Posterior vena cava (tissue), 2 donors: ENCODE results near the gene IRX1. TPM values are rescaled to one million over a fixed set of nuclear protein-coding genes. Genes with fewer than 3 reads are reported as not detected.

Experiments
- DNase-seq: peaks from one replicate; pipeline ENCODE4 v3.0.0-alpha.2; 2020; ENCODE audit warnings: low spot score
- intact Hi-C, 2 donors: fragments of 100-400 bp; cut with DNase I; formaldehyde crosslinking; loops; one replicate each; pipeline versions ENCODE4 v1.14.1 to v1.14.2; 2022 to 2023
- total RNA-seq, 2 donors: library from RNA; stranded (reverse); fragmentation: NEBNext Ultra II Directional; extraction: Animal tissue kit (Norgen Biotek cat#: 25700); gene quantifications; one replicate each; pipeline ENCODE4 v1.2.1, GENCODE V29; 2021
- donor health status: DM: yes; HTN: yes; CAD: no.
- donor health status: DM: yes; HTN: yes; CAD: no.

The IRX1 gene
- total RNA-seq, 2 donors from 2014 or later: 0.14 TPM; not detected in 1

DNA sequence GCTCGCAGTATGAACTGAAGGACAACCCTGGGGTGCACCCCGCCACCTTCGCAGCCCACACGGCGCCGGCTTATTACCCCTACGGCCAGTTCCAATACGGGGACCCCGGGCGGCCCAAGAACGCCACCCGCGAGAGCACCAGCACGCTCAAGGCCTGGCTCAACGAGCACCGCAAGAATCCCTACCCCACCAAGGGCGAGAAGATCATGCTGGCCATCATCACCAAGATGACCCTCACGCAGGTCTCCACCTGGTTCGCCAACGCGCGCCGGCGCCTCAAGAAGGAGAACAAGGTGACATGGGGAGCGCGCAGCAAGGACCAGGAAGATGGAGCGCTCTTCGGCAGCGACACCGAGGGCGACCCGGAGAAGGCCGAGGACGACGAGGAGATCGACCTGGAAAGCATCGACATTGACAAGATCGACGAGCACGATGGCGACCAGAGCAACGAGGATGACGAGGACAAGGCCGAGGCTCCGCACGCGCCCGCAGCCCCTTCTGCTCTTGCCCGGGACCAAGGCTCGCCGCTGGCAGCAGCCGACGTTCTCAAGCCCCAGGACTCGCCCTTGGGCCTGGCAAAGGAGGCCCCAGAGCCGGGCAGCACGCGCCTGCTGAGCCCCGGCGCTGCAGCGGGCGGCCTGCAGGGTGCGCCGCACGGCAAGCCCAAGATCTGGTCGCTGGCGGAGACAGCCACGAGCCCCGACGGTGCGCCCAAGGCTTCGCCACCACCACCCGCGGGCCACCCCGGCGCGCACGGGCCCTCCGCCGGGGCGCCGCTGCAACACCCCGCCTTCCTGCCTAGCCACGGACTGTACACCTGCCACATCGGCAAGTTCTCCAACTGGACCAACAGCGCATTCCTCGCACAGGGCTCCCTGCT, 3.8 kb downstream of the IRX1 start:
- intact Hi-C loops: no loop called here
- DNase-seq: no peak

DNA sequence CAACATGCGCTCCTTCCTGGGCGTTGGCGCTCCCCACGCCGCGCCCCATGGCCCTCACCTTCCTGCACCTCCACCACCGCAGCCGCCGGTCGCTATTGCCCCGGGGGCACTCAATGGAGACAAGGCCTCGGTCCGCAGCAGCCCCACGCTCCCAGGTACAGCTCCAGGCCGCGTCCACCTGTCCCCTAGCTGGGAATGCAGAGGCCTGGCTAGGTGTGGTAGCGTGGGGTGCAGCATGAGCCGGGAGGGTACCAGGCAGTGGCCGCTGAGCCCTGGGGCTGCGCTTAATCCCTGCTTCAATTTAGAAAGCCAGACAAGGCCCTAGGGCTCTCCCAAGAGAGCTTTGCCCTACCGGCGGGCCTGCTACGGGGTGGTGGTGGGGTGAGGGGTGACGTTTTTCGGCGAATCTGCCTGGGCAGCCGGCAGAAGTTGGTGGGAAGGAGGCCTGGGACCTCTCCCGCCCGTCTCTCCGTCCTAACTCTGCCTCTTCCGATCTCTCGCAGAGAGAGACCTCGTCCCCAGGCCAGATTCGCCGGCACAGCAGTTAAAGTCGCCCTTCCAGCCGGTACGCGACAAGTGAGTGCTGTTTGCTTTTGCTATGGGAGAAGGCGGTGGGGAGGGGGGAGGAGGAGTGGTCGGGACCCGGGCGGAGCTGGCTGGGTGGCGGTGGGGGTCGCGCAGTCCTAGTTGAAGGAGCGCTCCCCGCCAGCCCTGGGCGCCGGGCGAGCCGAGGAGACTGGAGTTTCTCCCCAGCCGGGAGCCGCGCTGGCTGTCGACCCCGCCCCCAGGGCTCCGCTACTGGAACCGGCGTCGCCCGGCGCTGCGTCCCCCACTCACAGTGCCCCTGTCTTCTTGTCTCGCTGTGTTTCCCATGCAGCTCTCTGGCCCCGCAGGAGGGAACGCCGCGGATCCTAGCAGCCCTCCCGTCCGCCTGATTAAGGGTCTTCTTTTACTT, 4.8 kb downstream of the IRX1 start:
- intact Hi-C loops: no loop called here
- DNase-seq: peak; percentile 81

DNA sequence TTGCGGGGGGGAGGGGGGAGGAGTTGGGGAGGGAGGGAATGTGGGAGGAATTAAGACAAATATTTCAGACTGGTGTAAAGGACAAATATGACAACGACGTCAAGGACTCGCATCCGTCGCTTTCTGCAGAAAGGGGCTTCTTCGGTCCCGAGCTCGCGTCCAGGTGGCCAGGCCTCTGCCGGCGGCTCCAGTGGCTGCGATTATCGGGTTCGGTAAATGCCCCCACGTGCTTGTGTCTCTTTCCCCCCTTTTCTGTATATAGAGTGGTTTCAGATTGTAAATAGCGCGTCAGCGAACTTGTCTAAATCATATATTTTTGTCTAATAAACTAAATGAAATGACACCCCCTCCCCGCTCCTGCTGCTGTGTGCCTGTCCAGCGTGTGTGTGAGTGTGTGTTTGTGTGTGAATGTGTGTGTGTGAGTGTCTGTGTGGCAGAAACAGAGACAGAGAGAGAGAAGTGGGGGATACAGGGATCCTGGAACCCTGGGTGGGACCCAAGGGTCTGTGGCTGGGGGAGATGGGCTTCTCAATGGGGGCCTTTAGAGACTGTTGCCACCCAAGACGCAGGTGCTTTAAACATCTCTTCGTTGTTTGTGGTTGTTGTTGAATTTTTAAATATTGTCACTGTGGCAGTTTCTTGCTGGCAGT, 5.6 kb downstream of the IRX1 start:
- DNase-seq: no peak
- intact Hi-C loops: no loop called here

DNA sequence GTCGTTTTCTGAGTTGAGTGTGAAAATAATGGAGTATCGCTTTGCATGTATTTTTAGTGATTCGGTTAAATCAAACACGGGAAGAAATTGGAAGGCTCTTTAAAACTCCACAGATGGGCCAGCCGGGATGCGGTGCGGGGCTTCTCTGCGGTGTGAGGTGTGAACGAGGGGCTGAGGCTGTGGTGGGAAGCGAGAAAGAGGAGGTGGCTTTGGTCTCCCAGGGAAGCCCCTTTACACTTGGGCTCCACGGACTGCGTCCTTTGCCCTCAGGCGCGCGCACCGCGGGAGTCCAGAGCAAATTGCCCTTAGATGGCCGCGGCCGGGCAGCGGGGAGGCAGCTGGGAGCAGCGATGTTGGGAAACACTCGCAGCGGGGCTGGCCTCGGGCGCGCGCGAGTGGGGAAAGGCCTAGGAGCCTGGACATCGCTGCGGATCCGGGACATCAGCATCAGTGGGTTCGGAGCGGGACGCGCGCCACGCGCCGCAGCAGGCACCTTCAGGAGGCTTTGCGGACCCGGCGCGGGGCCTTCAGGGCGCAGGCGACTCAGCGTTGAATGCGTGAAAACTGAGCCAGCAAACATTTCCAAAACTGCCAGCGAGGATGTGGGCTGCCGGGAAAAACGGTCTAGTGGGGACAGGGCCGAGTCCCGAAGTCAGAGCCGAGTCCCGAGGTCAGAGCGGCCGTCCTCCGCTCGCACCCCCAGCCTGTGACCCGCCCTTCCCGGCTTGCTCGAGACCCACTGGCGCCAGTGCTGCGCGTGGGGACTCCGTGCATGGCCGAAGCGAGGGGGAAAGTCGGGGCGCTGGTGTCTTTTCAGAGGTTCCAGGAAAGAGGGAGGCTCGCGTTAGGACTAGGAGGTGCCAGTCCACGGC, 6.5 kb downstream of the IRX1 start:
- intact Hi-C loops: no loop called here
- DNase-seq: no peak

DNA sequence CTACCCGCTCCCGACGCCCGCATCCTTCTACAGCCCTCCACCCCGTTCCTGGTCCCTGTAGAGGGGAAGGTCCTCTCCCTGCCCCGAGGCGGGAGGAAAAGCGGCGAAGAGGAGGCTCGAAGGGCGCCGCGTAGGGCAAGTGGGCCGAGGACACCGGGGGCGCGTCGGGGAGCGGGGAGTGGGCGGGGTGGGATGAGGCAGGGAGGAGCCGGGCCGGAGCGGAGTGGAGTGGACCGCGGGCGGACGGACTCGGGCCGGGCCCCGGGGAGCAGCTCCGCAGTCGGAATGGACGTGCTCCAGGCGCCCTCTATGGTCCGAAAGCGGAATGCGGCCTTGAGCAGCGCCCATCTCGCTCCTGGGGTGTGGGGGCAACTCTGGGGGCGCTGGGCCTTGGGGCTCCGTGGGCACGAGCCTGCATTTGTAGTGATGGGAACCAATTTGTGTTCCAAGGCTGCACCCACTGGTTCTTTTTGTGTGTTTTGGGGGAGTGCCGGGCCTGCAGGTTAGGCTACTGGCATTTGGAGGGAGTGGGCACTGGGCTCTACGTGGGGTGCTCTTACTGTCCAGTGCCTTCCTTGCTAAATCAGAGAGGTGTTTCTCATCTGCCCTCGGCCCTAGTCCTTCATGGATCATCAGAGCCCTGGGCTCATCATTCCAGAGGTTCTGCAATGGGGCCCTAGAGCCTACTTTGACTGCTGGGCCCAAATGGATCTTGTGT, 7.3 kb downstream of the IRX1 start:
- DNase-seq: peak; percentile 78
- intact Hi-C loops: no loop called here

DNA sequence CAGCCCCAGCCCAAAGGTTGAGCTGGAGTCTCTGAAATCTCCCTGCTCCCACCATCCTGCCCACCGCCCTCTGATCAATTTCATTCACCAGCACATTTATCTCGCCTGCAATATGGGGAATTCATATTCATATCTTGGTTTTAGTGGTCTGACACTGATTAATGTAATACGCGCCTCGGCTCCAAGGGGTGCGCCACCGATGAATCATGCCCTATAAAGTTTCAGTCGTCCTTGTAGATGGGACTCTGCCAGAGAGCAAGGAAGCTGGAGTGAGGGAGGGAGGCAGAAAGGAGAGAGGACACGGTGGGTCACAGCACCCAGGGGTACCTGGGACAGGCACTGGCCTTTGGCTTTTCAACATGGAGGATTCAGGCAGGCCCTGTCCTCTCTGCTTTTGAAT, 8.9 kb downstream of the IRX1 start:
- intact Hi-C loops: no loop called here
- no peak for DNase-seq

DNA sequence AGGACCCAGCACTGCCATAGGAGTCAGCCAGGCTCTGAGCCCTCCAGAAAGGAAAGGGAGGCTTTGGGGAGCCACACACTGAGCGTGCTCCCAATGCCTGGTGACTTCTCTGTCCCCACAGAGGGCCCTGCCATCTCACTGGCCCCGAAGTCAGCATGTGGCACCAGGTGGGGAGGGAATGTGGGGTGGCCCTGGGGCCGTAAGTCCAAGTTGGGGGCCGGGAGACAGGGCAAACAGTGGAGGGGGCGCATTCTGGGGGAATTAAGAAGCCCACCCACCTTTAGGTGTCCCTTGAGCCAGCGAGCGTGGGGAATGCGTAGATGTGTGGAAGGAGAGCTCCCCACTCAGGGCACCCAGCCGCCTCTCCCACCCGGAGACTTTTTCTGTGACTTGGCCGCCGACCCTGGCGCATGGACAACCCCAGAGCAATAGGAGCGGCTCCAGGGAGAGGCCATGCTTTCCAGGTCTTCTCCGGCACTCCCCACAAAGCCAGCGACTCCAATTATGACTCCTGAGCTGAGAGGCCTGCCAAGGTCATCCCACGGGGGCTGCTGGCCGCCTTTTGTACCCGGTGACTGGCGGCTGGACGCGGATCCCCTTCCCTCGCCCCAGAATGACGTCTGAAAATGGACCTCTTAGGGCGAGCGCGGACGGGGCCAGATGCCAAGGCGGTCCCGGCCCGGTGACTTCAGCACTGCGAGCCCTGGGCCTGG, 9.8 kb downstream of the IRX1 start:
- no peak for DNase-seq
- intact Hi-C loops: no loop called here

DNA sequence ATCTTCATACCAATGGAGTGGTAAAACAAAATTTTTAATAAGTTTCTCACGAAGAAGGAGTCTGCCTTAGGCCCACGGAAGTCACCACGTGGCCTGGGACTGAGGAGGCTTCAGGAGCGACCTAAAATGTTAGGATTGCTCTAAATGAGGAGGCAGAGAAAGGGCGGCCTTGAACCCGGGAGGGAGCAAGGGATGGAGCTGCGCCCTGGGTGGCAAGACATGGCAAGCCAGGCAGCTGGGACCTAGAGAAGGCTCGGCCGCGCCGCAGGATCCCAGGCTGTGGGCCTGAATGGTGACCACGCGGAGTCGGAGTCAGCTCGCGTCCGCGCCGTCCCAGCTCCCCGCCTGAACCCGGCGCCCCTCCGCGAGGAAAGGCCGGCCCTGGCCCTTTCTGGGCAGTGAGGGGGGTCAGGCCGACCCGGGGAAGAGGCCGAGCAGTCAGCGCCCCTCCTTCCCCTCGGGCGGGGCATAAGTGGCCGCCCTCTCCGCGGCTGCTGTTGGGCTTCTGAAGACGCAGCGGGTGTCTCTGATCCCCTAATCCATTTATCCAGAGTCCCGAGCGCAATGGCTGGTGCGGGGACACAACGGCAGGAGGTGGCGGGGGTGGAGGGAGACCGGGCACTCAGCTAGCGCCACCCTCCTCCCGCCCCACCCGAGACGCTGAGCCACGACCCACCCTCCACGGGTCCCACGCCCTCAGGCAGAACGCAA, 10.6 kb downstream of the IRX1 start:
- no peak for DNase-seq

DNA sequence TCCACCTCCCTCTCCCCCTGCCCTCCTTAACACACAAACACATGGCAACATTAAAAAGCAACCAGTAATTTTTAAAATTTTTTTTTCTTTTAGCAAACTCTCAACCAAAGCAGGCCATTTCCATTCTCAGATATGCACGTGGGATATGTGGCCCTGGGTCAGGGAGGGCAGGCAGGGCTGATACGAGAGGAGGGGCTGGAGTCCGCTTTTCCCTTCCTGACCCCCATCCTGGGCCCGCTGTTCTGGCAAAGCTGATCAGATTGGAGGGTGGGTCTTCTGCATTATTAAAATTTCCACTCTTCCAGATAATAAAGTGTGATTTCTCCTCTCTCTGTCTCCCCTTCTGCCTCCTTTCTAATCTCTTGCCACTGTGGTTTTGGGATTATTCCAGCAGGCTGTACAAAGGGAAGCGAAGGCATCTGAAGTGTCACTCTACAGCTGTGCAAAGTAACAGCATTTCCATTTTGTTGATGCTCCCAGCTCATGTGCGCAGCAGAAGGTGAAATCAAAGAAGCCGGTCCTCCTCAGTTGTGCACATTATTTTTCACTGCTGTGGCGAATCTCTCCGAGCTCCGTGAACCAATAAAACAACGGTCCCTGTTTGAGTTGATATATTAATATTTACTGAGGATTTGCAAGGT, 12.0 kb downstream of the IRX1 start:
- DNase-seq: no peak
- intact Hi-C loops: no loop called here

More for the DNA sequence above, 10.6 kb downstream of the IRX1 start:
- intact Hi-C loops: no loop called here

DNA sequence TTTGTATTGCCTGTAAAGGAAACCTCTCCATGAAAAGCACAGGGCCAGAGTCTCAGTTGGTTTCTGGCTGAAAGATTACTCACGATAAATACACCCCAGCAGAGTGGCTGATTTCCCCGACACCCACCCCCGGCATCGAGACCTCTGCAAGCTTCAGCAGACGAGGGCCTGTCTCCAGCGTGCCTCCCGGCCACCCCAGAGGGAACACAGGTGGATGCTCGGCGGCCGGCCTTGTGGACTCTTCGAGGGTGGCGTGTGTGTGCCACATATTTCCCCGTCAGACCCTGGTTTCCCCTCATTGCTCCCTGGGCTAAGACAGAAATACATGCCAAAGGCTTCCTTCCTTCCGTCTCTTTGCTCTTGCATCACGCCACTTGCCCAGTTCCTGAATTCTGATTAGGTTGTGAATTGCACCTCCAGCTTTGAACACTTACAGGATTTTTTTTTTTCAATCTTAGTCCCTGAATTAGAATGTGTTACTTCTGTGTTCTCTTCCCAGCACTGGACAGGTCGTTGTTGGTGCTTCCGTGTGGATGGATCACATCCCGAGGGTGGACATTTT, 13.6 kb downstream of the IRX1 start:
- no peak for DNase-seq
- intact Hi-C loops: no loop called here

DNA sequence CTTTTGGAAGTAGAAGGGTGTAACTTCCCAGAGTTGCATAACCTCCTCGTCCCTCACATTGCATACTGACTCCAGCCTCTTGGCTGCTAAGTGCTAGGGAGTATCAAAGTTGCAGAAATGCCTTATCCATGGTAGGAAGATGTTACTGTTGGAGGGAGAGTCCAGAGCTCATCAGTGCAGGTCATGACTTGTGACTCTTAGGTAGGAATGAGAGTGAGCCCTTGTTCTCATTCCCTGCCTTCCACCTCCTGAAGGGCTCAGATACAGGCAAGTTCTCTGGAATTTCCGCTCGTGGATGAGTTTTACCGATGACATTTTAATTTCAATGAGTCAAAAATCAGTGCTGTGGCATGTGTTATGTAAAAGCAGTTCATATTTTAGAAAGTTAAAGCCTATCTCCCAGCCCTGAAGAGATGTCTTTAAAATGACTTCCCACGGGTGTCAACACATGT, 17.0 kb downstream of the IRX1 start:
- intact Hi-C loops: no loop called here
- DNase-seq: no peak

DNA sequence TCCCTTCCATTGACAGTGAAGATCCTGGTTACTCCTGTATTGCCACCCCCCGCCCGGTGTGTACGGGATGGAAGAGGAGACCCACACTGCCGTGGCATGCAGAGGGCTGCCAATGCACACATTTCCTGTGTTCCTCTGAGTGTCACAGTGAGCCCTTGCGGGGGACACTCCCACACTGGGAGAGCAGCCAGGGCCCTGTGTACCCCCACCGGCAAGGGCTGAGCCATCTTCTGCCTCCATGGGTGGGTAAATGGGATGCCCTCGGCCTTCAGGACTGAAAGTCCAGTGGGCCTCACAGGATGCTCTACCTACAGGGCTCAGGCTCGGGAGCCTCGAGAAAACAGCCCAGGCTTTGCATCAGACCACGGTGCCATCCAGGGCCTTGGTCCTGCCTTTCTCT, 18.1 kb downstream of the IRX1 start:
- DNase-seq: no peak
- intact Hi-C loops: no loop called here

DNA sequence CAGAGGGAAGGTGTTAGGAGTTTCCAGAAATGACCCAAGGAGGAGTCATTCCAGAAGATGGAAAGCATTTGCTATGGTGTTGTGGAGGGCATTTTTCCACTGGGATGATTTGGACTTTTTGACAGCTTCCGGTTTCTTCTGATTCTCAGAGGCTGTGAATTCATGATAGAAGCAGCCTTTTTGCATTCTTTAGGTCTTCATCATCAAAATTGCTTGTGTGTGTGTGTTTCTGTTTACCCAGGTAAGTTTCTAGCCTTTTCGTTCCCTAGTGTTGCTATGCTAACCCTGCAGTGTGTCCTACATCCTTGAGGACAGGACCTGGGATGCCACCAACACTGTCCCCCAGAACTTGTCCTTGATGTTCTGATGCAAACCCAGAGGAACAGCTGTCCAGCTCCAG, 19.6 kb downstream of the IRX1 start:
- intact Hi-C loops: no loop called here
- DNase-seq: no peak

DNA sequence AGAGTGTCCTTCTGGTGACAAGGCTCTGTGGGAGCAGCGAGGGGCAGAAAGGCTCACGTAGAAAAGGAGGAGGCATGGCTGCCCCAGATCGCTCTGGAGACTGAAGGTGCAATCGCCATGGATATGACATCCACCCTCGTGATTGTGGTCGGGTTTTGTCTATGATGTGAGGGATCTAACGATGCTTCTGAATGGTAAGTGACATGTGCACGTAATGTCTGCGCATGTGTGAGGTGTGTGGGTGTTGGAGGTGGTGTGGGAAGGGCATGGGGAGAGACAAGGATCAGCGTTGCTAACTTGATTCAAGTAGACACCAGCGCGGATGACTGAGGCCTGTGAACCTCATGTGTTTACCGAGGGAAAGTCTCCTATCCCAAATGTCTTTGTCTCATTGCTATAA, 20.2 kb downstream of the IRX1 start:
- DNase-seq: no peak
- intact Hi-C loops: no loop called here

DNA sequence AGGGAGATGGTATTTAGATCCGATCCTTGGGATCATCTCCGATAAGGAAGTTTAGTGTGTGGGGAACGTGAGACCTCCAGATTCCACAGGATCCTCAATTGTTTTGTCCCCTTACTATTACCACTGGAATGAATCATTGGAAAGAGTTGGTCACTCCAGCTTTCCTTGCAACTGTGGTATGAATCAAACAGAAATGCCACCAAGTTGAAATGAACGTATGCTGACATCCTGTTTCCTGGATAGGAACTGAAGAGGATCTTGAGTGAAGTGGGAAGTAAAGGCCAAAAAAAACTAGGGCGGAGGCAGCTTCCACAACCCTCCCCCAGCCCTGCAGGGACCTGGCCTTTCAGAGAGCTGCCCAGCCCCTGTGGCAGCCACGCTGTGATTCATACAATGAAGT, 23.9 kb downstream of the IRX1 start:
- intact Hi-C loops: no loop called here
- DNase-seq: no peak

DNA sequence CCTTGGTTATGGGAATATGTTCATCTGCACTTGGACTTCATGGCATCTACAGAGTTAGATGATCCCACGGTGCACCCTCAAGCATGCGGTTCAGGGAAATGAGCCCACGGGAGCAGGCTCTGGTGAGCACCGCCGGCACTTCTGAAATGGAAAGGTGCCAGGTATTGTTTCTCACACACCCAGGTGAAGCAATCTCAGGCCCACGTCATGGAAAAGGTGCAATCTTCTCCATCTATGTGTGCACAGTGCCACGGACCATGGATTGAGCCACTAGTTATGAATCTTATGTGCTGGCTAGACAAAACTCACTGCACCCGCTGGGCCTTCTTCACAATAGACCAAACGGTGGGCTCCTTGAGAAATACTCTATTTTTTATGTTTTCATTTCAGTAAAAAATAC, 27.3 kb downstream of the IRX1 start:
- intact Hi-C loops: no loop called here
- DNase-seq: no peak
